Central memory CD4-positive, alpha-beta T cell (primary cell): Measurements from ENCODE around the gene DEGS2.

Experiments used
- DNase-seq: peaks from one replicate; pipeline ENCODE4 v3.0.0; 2022

Gene DEGS2

DNA sequence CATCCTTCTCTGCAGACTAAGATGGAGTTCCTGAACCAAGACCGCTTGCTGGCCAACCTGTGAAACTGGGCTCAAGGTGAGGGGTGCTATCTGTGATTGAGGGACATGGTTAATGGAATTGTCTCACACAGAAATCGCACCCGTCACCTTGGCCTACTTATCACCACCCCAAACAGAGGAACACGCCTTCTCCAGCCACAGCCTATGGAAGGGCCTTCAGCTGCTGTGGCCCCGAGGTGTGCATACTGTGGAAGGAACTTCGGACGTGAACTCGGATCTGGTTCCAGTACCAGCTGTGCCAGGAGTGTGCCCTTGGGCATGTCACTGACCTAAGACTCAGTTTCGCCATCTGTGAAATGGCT is 49.9 kb downstream of the DEGS2 start:
- no peak for DNase-seq

DNA sequence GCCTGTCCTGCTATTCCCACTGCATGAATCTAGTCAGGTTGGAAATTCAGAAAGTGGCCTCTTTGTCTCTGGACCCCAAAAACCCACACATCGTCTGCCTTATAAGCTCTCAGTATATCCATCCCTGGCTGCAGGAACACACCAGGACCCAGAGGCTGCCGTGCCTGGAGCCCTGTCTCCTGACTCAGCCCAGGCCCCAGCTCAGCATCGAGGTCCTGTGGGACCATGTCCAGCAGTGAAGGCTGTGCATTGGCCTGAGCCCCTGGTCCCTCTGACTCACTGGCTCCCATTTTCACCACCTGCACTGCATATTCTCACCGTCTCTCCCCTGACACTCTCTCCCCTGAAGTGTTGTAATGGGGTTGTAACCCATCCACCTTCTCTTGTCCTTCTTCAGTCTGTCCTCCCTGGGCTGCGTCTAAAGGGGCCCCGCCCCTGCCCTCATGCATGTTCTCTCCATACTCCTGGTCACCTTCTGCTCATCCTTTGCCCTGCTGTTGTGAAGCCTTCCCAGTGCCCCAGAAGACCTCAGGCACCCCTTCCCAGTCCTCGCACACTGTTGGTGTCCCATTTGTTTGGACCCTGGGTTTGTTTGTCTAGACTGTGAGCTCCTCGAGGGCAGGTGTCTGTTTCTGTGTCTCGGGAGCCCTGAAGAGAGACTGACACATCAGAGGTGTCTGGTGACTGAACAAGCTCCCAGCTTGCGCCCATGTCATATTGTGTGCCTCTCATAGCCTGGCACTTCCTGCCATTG is 50.4 kb downstream of the DEGS2 start:
- no peak for DNase-seq

- DNase-seq = peak; percentile 79
Measured at GRCh38 chr14:100108042-100108825, 51.2 kb downstream of the DEGS2 start.

GRCh38 chr14:100107236-100107635 is 52.2 kb downstream of the DEGS2 start:
- no peak for DNase-seq

DNA sequence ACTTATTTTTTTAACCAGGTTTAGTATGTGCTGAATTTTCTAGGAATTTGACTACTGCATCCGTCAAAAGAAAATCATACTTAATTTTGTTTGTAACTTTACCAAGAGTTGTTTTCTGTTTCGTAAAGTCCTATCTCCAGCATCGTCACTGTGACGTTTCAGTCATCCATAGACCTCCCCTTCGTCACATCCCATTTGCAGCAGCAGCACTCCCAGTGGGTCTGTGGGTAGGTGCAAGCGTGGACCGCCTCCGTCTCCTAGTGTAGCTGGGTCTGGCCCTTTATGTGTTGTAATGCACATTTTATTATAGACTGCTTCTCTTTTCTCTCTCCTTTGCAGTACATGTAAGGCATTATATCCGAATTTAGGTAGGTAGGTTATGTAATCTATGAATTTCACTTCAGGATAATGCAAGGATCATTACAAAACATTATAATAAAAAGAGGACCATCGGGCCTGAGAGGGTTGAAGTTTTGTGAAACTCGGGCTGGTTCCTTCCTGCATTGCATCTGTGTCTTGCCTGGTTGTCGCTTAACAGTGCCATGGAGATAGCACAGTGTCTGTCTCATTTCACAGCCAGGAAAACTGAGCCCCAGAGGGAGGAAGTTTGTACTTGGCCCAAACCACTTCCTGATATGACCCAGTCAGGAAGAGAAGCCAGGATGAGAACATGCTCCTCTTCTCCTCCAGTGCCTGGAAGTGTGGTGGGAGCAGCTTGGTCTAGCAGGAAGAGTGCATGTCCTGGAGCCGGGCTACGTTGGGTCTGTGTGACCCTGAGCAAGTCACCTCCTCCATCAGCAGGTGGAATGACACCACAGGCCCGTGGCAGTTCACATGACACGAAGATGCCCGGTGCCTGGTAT is 53.0 kb downstream of the DEGS2 start:
- peak; percentile 77 for DNase-seq

DNA sequence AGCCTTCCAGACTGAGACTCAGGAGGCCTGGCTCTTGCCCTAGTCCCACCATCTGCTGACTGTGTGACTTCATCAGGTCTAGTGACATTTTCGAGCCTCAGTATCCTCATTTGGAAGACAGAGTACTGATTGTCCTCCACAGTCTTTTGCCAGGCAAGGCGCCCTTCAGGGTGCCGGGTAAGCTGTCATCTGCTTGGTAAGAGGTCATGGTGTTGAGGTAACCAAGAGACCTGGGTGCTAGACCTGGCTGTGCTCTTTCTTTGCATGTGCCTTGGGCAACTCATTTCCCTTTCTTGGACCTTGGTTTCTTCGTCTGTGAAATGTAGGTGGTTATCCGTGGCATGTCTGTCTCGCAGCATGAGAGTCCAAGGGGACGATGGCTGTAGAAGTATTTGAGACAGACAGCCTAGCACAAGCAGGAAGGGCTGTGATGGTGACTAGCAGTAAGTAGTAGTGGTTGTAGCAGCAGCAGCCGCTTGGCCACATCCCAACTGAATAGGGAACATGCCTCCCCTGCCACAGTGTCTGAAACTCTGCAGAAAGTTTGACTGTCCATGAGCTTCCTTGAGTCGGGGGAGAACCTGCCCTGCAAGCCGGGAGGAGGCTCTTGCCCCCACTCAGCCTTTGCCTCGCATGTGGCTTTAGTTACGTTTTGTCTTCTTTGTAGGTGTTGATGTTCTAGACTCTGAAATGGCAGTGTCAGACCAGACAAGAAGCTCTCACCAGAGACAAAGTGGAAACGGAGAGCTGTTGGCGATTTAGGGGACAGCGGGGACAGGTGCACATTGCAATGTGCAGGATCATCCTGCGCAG is 53.9 kb downstream of the DEGS2 start:
- peak; percentile 28 for DNase-seq

DNA sequence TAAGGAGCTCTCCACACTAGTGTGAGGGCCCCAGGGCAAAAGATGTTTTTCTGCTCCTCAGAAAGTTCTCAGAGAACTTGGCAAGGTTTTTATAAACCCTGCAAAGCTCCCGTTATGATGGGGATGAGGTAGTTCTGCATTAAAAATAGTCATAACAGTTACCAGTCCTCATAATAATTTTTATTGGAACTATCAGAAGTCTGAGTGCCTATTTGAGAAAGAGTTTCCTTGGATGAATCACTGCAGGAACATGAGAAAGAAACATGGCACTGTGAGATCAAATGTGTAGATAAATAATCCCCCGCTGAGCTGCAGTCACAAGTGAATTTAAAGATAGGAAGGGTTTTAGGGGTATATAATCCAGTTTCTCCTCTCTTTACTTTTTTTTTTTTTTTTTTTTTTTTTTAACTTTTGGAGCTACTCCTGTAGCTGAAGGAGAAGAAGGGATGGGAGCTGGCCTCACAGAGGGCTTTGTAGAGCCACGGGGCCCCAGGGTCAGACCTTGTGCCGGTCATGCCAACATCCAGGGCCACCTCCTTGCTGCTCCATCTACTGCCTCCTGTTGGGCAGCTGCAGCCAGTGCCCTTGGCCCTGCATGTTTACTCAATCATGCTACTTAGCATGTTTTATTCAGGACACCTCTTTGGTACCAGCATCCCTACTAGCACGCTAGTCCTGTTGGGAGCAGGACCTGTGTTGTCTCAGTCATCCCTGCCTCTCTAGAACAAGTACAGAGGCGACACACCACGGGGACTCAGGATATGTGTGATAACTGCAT is 54.7 kb downstream of the DEGS2 start:
- no peak for DNase-seq

- DNase-seq = no peak
Measured at GRCh38 chr14:100104006-100104352, 55.5 kb downstream of the DEGS2 start.

DNA sequence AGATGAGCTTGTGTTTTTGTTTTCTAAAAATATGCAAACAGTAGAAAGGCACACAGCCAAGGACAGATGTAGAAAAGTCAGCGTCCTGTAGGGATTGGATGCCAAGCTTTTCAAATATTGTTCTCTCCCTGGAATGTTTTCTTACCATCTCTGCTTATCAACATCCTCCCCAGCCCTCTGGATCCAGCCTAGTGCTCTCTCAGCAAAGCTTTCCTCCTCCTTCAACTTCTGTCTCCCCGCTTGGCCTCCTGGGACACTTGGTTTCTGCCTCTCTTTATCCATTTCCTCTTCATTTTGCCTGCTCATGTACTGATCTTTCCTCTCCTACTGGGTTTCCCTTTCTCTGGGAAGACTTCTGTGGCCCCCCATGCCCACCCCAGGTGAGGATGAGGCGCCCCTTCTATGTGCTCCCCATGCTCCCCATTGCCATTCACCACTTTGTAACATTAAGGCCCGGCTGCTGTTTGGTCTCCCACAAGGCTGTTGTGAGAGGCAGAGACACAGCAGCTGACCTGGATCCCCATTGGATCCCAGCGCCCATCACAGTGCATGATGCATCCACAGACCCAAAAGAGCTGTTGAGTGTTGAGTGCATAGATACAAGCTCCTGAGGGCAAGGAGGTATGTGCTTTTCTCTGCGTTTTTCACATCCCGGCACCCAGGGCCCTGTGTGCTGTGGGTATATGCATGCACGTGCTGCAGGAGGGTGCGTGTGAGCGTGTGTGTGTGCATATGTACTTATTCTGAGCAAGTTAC is 56.0 kb downstream of the DEGS2 start:
- no peak for DNase-seq

DNA sequence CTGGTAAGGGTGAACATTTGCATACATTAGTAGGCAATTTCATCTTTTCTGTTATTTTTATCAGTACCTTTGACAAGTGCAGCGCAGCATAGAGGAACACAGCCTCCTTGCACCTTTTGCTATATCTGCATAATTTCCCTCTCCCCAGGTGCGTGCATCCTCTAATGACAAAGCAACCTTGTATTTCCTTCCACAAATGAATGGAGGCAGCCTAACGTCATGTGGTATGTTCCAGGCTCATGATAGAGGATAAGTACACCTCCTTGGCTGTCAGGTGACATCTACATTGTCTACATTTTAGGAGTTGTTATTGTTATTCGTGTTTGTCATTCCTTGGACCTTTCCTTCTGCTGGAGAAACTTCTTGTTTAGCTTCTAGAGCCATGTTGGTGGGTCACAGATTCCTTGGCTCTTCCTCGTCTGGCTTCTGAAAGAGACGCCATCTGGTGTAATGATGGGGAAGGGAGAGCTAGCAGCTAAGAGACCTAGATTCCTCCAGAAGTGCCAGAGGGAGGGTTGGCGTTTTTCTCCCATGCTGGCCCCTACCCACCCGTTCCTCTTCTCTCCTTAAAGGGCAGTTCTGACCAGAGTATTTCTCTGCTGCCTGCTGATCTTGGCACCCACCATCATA is 57.2 kb downstream of the DEGS2 start:
- no peak for DNase-seq

GRCh38 chr14:100100032-100100703 is 59.3 kb downstream of the DEGS2 start:
- DNase-seq = no peak

DNA sequence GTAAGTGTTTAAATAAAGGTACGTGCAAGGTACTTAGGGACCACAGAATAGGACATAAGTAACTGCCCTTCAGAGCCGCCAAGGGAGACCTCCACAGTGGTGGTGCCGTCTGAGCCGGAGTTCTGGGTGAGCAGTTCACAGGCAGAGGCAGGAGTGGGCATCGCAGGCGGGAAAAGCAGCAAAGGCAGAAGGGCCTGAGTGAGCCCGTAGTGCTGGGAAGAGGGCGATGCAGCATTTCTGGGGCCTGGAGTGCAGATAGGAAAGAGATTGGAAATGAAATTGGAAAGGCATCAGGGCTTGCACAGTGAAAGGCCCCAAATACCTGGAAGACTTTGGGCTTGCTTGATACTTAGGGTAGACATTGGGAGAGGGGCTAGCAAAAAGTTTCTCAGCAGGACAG is 61.3 kb downstream of the DEGS2 start:
- DNase-seq = no peak

GRCh38 chr14:100096656-100097055 is 62.8 kb downstream of the DEGS2 start:
- DNase-seq = no peak
